Colon (tissue), 2 donors: ENCODE data around the gene IYD.

Experiments used
- FAIRE-seq: peaks from 2 replicates; lab custom pipeline; 2012; peaks lifted over from hg19 to GRCh38; lab: Jason Lieb, UNC
- donor health status: control.
- donor health status: control.

The IYD gene

GRCh38 chr6:150368762-150369161 lies at the start of gene IYD:
Gene IYD (plus strand): TSS chr6:150369012. CDS start chr6:150369032, 20 bp downstream.
- FAIRE-seq, result peak; percentile 76

DNA sequence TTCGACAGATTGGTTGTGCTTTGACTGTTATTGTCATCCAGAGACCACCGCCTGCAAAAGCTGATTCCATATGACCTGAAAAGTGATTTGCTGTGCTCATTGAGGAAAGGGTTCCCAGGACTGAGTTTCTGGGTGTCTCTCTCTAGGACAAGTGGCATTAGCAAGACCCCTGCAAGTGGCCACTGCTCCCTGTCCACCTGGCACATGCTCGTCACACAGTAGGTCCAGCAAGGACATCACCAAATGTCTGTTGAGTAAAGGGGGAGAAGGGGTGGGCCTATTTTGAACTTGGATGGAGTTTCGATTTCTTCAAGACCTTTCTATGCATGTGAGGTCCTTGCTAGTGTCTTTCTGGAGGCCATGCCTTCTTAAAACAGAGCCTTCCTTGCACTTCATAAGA lies 48.9 kb upstream of the IYD start:
- FAIRE-seq, result no peak

GRCh38 chr6:150320442-150320841 lies 48.4 kb upstream of the IYD start:
- no peak for FAIRE-seq

DNA sequence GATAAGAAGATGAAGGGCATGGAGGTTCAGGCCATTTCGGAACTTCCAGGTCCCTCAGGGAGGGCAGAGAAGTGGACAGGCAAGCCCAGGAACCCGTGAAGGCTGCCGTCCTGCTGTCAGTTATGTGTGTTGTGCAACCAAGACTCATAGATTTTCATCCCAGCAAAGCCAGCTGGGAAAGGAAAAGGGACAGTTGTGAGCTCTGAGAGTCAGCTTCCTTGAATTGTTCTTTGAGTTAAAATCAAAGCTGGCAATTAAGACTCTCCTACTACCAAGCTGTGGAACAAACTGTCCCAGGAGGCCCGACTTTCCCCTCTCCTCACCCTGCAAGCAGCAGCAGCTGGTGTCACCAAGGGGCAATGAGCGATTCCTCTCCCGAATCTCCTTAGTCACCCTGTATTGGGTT lies 46.3 kb upstream of the IYD start:
- FAIRE-seq, result no peak

DNA sequence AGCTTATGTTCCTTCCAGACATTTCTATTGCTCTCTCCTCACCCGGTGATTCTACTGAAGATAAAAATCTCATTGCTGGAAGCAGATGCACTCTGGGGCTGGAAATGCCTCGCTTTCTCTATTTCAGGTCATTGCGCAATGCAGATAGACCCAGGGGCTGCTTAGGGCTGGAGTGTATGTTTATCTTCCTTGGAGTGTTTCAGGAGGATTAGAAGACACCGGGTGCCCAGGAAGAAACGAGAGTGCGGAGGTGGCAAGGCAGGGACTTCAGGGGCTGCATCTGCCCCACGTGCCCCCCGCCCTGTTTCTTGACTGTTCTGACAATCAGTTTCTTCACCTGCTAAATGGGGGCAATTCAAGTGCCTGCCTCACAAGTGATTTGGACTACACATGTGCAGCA lies 45.6 kb upstream of the IYD start:
- FAIRE-seq, result no peak

GRCh38 chr6:150324044-150324443 lies 44.8 kb upstream of the IYD start:
- FAIRE-seq, result no peak

DNA sequence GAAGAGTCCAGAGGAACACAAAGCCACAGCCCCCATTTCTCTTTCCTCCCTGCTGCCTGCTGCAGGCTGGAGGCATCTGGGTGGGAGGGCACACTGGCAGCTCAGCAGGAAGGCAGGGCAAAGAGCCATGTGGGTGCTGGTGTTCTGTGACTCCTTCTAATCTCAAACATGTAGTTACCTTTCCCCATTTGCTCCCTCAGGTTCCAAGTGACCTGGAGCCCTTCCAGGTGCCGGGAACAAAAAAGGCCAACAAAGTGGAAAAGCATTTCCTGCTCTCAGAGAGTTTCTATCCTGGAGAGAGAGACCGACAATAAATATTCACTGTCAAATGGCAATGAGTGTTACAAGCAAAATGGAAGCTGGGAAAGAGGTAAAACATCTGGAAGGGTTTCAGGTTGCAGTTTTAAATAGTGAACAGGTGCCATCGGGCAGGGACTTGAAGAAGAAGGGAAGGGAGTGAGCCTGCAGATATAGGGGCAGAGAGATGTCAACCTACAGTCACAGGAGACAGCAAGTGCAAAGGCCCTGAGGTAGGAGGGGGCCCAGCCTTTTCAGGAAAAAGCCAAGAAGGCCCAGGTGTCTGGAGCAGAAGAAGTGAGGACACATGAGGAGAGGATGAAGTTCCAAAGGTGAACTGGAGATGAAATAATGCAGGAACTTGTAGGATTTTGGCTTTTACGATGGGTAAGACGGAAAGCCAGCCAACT lies 43.6 kb upstream of the IYD start:
- no peak for FAIRE-seq

DNA sequence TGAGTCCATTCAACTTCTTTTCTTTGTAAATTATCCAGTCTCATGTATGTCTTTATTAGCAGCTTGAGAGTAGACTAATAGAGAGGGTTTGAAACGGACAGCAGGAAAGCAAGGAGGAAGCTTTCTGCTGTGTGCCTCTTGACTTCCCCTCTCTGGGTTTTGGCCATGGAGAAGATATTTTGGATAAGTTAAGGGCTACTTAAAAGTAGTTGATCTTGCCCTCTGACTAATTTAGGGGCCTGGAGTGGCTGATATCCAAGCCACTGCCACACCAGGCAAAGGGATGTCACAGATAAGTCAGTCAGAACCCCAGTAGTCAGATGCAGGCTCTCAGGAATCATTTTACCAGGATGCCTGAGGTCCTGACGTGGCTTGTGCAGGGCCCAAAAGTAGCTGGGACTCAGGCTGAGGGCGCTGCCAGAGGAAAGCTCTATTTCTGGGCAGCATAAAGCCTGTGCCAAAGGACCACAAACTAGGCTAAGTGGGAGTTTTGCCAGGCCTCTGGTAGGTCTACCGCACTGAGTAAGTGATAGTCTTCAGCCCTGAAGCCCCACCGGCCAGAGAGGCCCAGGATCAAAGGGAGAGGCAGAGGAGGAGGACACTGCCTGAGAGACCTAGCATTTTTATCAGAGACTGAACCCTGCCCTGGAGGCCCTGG lies 41.6 kb upstream of the IYD start:
- FAIRE-seq, result no peak

DNA sequence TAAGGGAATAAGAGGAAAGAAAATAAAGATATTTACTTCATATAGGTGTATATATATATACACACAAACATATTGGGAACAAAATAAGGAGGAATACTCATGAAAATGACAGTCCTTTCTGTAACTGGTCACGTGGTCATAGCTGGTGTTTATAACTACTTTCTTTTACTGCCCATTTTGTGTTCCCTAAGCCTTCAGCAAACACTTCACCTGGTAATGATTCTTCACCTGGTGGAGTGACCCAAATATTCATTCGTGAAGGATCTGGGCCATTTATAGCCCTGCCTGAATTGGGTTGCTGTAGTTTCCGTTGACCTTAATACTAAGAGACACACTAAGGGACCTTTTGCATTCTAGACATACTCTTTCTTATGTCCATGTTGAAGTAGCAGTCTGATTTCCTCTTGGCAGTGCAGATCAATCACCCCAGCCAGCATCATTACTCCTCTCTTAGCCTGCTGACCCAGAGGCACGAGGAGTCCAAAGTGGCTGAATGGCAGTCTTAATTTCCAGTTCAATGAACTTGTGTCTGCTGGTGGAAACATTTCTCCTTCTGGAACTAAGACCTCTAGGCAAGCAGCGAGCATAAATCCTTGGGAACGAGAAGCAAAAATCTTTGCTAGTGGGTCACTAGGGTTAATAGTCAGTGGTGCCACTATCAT lies 39.9 kb upstream of the IYD start:
- FAIRE-seq, result no peak

GRCh38 chr6:150331344-150331743 lies 37.5 kb upstream of the IYD start:
- no peak for FAIRE-seq

- no peak for FAIRE-seq
Observed at GRCh38 chr6:150332939-150333584, 35.8 kb upstream of the IYD start.

GRCh38 chr6:150333585-150333941 lies 35.2 kb upstream of the IYD start:
- no peak for FAIRE-seq

DNA sequence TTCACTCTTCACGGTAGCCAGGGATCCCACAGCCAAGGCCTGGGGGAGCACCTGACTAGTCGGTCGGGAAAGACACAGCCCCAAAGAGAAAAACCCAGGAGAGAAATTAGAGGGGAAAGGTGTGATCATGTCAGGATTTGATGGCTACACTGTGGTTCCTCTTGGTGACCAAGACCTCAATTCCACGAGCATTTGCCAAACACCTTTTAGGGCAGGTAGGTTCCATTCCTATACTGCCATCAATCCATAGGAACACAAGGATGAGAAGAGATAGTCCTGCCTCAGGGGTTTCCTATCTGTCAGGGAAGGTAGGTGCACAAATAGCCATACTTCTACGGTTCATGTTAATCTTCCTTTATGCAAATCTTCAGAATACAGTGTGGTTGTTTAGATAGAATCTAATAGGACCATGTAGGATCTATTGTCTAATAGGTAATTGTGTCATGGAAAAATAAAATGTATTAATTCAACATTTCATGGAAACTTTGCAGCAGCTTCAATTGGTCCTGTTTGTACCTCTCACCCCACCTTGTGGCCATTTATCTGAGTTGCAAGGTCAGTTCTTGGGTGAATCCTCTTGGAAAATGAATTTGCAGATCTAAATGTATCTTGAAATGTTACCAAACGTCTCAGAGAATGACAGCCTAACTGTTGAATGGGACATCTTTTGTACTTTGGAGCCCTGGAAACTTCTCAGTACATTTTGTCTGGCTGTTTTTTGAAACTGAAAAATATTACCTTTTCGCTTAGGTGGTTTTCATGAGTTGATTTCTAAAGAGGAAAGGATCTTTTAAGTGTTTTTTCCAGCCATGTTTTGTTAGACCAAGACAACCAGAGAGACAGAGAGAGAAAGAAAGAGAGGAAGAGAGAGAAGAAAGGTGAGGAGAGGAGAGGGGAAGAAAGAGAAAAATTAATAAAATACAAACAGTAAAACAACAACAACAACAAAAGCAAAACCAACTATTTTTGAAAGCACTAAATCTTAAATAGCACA lies 33.7 kb upstream of the IYD start:
- no peak for FAIRE-seq

DNA sequence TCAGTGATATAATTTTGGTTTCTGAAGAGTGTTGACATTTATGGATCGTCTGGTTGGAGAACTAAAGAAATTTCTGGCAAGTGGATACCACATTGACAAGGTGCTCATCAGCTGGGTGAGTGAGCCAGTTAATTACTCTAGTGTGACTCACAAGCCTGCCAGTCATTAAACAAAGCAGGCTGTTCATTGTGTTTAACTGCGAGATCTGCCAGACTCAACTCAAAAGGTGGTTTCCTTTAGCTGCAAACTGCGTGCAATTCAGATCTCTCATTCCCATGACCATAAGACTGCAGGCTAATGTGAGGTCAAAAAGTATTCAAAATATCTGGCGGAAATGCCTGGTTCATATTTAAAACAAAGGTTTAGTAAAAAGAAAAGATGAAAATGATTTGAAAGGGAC lies 32.5 kb upstream of the IYD start:
- no peak for FAIRE-seq

DNA sequence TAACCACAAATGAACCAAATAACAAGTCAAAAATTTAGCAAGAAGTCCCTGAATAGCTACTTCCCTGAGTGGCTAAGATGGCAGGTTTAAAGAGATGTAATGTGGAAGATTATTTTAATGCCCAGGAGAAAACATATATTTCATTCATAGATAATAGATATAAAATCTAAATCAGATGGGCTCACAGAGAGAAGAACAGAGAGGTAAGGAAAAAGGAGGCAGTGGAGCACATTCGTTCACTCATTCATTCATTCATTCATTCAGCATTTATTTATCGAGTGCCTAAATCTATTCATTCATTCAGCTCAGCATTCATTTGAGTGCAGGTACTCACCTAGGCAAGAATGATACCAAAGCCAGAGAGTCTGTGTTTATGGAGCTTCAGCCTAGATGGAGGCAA lies 32.1 kb upstream of the IYD start:
- FAIRE-seq, result no peak

DNA sequence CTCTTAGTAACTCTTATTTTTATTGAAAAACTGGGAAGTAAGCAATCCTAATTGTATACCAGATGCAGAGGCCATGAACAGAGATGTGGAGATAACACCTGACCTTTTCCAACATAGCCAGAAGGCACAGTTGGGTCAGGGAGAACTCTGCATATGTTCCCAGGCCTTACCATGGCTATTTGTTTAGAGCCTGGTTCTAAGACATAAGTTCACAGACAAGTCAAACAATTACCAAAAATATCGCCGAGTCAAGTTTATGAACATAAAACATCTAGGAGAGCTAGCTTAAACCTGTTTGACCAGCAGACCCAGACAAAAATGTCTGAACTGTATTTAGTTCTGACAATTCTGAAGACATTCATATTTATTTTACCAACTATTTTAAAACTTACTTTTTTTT lies 26.7 kb upstream of the IYD start:
- no peak for FAIRE-seq

GRCh38 chr6:150343434-150343833 lies 25.4 kb upstream of the IYD start:
- FAIRE-seq, result no peak

GRCh38 chr6:150345781-150346180 lies 23.0 kb upstream of the IYD start:
- no peak for FAIRE-seq

GRCh38 chr6:150346346-150346745 lies 22.5 kb upstream of the IYD start:
- no peak for FAIRE-seq

DNA sequence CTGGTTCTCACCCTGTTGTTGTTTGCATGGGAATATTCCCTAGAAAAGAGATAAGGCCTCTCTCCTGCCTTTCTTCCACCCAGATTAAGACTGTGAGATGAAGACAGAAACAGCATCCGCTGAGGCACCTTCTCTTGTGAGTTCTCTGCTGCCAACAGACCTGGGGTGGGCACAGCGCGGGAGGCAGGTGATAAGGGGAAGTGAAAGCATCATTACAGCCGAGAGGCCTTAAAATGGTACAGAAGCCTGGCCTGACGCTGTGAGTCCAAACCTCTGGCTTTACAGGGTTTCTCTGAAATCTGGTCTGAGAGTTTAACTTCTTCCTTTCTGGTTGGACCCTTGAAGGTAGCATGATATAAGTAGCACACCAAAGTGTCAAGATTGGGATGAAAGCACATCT lies 21.0 kb upstream of the IYD start:
- no peak for FAIRE-seq

GRCh38 chr6:150349546-150349945 lies 19.3 kb upstream of the IYD start:
- no peak for FAIRE-seq
